Renal pelvis (tissue), 4 donors: ENCODE results near the gene YARS1. TPM values are rescaled to one million over a fixed set of nuclear protein-coding genes. Genes with fewer than 3 reads are reported as not detected.
A peak's percentile ranks its signal among the peaks of the same experiment; 100 is the strongest.

ENCODE experiments used
- DNase-seq: peaks from one replicate; pipeline ENCODE4 v3.0.0-alpha.2; 2013
- polyA plus RNA-seq, 3 donors: library from polyadenylated mRNA; unstranded; fragments of 120-200 nt; gene quantifications; one replicate each; pipeline ENCODE4 v1.2.1, GENCODE V29; 2013; ENCODE audit not compliant: insufficient read length in 3 of 3

The YARS1 gene
- polyA plus RNA-seq, 3 donors: 55.7 to 65.3 (median 62.2) TPM

DNA sequence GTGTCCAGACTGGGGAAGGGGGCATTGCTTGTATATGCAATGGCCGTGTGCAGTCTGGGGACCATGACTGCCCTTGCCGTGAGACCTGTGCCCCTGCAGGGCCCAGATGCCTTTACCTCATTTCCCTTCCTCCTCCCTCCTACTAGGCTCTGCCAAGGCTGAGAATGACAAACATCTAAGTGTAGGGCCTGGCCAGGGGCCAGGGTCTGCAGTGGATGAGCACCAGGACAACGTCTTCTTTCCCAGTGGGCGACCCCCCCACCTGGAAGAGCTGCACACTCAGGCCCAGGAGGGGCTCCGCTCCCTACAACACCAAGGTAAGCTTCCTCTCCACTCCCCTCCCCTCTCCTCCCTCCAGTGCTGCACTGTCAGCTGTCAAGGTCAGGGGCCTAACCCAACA lies 49.5 kb downstream of the YARS1 start:
- no peak for DNase-seq

DNA sequence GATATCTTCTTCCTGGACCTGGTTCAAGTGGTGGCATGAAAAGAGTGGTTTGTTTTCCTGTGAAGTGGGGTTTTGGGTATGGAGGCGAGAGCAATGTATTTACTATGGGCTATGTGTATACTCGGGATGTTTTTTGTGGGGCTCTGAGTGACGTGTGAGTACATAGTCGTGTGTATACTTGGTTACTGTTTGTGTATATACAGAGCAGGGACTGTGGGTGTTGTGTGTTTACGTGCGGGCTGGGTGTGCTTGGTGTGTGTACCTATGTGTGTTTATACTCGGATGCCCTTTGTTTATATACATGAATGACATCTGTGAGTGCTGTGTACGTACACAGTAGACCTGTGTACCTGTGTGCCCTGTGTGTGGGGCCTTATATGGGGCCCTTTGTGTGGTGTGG lies 50.0 kb downstream of the YARS1 start:
- no peak for DNase-seq

DNA sequence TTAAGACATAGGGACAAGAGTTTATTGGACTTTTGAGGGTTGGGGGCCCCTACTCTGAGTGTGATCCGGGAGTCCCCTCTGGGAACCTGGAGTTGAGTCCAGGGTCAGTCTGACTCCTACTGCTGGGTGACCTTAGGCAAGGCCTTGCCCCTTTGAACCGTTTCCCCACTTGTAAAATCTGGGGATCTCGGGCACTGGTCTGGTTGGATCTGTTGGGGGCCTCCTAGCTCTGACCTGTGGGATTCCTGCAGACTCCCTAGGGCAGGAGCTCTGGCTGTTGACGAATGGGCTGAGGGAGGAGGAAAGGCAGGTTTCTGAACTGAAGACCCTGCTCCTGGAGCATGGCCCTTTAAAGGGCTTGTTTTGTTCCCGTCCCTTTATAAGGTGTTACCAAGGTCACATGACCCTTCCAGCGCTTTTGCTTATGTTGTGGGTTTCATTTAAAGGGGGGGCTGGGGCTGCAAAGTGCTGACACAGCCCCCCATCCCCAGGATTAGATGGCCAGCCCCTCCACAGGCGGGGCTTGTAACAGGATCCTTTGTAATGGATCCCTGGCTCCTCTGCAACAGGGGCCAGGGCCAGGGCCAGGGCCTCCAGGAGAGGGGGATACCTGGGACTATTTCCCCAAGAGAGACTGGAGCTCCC lies 50.7 kb downstream of the YARS1 start:
- DNase-seq: no peak

DNA sequence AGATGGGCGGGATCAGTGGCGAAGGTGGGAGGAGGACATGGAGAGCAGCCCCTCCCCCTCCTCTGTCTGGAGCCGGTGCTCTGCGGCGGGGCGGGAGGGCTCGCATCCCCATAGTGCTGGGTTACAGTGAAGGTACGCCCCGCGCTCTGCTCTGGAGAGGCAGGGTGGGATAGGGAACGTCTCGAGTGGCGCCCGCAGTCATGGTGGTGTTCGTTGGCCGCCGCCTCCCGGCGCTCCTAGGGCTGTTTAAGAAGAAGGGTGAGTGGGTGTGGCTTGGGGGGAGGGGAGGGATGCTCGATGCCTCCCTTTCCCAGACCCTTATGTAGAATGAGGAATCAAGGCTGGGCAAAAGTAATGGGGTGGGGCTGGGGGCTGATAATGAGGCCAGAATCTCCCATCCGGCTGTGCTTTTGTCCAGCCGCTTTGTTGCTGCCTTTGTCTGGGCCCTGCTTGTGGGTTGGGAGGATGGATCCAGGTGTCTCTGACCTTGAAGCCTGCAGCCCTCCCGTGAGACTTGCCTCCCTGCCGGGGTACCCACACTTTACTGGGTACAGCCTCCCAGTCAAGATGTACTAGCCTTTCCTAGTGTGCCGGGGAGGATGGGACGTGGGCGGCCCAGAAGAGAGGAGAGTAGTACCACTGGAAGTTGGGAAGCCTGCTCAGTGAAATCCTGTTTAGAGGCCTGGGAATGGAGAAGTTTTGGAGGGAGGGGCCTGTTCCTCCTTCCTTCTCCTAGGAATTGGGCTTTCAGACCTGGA lies 51.4 kb downstream of the YARS1 start:
- DNase-seq: no peak

DNA sequence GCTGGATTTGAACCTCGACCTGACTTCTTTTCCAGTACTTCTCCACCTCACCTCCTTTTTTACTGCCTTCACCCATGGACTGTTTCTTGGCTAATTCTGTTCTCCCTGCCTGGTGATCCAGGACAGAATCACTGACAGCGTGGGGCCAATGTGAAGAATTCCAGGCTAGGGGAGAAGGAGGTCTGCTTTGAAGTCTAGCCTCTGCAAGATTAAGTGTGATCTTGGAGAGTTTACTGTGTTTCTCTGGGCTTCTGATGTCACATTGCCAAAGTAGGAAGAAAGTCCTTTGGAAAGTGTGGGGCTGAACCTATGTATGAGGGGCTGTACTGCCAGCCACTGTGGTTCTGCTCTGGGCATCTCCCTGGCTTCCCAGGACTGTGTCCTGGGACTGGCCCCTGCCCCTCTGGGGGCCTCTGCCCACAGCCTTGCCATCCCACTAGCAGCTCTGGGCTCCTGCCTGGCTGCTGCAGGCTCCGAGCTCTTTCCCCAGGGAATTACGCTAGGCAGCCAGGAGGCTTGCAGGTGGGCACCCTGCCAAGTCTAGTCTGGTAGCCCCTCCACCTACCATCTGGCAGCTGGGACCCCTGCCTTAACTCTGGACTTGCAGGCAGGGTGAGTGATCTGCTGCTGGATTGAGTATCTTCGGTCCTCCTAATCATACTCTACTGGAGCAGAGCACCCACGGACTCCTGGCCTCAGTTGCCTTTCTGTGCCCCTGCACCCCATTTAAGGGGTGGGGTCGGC lies 52.2 kb downstream of the YARS1 start:
- DNase-seq: no peak

DNA sequence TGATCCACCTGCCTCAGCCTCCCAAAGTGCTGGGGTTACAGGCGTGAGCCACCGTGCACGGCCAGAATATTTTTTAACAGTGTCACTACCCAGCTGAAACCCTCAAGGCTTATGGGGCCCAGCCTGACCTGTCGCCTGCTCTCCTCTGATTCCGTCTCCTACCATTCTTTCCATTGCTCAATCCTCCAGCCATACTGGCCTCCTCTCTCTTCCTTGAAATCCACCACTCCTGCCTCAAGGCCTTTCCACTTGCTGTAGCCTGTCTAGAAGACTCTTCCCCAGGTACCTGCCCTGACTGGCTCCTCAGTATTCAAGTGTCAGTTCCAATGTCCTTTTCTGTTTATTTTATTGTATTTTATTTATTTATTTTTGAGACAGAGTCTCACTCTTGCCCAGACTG lies 53.9 kb downstream of the YARS1 start:
- DNase-seq: no peak

DNA sequence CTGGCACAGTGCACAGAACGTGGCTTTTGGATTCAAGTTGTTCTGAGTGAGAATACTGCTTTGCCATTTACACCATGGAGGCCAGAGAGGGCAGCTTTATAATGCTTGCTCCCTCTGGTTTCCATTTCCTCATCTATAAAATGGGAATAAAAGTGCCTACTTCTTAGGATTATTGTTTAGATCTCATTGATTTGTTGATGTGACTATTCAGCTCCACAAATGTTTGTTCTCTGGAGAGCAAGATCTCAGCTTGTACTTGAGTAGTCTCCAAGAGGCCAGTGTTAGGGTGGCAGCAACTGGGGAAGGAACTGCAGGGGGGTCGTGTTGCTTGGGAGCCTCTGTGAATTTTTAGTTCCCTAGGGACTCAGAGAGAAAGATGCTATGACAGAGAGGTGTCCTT lies 55.2 kb downstream of the YARS1 start:
- no peak for DNase-seq

DNA sequence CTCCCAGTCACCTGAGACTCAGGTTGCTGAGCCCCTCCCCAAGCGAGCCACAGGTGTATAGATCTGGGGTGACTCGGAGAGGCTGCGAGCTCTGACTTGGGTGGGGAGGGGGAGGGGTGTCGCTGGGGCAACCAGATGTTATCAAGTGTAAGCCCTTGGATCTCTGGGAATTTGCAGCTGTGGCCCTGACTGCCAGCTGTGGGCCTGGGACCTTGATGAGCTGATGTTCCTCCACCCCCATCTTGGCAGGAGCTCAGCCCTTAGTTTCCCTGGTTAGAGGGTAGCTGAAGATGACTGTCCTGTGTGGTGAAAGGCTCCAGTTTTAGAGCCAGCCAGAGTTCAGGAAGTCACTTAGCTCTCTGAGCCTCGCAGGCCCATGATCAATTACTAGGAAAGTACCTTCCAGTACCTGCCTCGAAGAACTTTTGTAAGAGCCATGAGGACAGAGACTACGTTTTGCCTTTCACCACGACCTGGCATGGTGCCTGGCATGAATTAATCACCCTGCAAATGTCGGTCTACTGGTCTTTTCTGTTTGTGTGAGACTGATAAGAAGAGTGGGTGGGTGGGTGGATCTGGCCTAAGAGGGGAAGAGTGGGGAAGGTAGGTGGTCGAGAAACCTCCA lies 55.8 kb downstream of the YARS1 start:
- no peak for DNase-seq

DNA sequence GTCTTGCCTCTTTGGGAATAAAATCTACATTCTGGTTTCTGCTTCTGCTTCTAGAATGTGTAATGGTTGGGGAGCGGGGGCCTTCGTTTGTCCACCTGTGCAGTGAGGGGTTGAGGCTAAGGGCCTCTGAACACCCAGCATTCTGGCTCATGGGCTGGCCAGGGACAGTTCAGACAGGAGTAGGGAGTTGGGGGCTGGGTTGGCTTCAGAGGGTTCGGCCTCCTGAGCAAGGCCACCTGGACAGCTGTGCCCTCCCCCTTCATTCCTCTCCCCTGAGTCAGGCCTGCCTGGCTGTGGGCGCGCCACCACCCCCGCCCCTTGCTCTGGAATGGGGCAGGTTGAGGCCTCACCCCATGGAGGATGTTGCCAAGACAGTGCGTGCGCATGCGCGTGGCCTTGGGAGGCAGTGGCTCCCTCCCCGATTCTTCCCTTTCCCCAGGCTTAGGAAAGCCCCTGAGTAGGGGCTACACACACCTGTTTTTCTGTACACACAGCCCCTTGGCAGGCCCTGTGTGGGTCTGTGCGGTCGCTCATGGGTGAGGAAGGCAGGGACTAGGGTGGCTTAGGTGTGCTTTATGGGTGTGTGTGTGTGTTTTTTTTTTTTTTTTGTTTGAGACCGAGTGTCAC lies 57.0 kb downstream of the YARS1 start:
- DNase-seq: peak; percentile 88

DNA sequence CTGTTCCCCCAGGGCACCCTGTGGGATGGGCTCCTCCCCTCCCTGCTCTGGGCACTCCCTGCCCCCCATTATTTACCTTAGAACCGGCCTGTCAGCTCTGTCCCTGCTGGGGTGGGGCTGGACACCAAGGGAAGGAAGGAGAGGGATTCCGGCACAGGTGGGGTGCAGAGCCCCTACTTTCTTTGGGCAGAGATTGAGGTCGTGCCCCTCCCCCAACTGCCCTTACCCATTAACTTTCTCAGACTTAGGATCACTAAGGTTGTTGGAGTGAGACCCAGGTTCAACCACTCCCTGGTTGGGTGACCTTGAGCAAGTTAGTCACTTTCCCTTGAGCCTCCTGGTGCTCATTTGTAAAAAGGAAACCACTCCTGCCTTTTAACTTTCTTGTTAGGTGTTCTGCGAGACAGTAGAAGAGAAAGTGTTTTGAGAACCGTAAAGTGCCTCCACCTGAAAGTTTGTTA lies 57.6 kb downstream of the YARS1 start:
- DNase-seq: no peak

DNA sequence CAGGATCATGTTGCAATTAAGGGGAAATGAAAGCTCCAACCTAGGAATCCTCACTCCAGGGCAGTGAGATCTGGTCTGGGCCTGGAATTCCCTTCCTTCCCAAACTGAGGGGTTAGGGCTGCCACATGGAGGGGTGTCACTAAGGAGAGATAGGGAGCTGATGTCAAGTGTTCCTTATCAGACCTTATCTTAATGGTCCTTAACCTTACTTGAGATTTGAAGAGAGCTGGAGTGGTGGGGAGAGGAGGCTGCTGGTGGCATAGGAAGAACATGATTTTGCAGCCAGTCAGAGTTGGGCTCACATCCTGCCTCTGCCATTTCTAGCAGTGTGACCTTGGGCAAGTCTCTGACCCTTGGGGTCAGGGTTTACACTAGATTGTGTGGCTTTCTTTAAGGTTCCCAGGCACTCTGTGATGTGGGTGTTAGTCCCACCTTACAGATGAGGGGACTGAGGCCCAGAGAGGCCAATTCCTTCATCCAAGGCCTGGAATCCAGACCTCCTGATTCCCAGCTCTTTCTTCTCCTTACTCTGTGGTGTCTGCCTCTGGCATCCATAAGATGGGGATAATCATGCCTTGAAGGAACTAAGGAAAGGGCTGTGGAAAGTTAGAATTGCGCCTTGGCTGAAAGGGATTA lies 58.2 kb downstream of the YARS1 start:
- DNase-seq: no peak

DNA sequence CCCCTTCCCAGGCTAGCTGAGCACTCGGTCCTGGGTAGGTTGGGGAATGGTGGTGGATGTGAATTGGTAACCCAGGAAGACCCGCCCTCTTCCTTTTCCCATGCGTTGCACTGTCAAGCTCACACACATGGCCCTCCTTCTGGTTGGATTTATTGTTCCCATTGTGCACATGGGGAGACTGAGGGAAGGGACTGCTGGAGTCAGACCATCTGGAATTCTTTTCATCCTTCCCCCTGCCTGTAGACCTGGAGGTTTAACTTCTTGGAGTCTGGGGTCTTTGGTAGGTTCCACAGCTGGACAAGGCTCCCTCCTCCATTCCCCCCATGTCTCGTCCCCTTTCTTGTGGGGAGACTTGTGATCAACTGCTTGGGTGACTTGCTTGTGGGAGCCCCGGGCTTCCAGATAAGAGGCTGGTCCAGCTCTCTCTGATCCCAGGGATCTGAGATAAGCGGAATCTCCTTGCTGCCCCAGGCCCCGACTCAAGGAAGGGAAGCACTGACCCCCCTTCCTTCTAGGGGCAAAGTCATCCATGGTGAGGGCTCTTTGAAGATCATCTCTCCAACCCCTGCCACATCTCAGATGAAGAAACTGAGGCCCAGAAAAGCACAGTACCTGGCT lies 58.9 kb downstream of the YARS1 start:
- DNase-seq: no peak

DNA sequence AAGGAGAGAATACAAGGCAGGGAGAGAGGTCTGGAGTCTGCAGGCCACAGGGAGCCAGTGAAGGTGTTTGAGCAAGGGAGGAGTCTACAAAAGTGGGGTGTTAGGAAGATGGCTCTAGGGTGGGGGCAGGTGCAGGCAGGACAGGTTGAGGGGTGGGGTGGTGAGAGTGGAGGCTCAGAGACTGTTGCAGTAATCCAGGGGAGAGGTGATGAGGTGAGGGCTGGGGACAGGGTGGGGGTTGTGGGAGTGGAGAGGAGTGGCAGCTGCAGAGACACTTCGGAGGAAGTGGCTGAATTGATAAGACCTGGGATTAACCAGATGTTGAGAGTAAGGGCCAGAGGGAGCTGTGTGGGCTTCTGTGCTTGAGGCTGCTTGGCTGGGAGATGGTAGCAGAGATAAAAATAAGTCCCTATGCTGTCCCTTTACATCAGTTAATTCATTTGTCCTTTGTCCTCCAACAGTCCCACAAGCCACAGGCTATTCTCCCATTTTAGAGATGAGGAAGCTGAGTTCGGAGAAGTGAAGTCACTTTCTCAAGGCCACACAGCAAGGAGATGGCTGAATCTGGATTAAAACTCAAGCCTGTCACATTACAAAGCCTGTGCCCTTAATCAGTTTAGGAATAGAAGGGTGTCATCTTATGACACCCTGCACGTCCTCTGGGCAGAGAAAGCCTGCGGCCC lies 59.8 kb downstream of the YARS1 start:
- DNase-seq: no peak

DNA sequence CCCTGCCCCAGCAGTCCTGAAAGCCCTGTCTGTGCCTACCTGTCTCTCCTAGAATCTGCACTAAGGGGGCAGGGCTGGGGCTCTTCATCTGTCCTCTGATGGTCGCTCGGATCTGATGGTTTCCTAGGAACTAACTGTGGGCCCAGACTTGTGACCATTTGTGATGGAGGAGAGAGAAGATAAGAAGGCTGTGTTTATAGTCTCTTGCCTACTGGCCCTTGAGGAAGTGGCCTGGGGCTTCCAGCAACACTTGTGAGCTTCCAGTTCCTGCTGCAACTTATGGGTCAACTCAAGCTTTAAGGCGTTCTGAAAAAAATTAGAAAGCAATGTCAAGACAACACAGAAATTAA lies 61.4 kb downstream of the YARS1 start:
- DNase-seq: no peak

DNA sequence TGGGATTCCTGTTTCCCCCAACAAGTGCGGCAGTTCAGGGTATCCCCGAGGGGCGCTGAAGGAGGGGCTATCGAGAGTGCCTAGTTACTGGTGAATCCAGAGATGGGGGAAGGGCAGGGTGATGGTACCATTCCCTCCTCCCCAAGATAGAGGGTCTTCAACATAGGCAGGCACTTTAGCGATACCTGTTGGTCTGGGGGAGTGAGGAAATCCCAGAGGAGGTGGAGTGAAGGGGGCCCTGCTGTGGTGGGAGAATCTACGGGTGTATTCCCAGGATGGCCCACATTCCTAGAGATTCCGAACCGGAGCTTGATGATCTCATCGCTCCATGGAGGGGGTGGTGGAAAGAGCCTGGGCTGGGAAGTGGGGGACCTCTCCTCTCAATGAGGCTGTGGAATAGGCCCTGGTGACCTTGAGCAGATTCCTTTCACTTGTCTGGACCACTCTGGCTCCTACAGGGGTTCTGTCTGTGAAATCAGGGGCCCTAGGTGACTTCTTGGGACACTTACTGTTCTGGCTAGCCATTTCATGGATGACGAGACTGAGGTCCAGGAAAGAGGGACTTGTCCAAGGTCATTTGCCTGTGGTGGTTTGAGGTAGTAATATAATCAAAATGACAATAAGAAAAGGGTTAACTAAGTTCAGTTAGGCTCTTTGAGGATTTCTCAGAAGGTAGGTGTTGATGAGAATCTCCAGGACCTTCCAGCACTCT lies 61.9 kb downstream of the YARS1 start:
- DNase-seq: peak; percentile 40

DNA sequence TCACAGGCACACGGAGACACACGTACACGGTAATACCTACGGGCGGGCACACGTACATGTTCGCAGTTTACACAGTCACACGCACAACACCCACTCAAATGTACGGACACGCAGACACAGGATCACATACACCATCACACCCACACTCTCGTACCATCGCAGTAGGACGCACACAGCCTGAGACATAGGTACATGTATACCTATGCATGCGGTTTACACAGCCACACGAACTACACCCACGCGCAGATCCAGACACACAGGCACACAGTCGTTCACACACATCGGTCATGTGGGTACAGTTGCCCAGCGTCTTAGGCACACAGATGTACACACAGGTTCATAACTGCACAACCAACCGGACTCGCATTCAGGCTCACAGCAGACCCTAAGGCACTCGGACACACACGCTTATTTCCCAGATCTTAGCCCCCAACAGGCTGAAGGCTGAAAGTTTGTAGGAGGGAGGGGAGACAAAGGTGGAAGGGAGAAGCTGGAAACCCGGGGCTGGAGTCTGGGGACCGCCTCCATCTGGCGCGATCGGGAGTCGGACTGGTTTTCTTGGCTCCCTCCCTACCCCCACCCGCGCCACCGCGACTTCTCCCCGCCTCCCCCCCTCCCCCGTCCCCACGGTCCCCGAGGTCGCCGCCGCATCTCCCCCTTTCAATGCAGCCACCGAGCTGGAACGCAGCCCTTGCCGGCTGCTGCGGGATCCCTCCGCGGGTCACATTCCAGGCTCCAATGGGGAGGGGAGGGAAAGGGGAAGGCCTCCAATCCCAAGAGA lies 62.7 kb downstream of the YARS1 start:
- DNase-seq: peak; percentile 84

DNA sequence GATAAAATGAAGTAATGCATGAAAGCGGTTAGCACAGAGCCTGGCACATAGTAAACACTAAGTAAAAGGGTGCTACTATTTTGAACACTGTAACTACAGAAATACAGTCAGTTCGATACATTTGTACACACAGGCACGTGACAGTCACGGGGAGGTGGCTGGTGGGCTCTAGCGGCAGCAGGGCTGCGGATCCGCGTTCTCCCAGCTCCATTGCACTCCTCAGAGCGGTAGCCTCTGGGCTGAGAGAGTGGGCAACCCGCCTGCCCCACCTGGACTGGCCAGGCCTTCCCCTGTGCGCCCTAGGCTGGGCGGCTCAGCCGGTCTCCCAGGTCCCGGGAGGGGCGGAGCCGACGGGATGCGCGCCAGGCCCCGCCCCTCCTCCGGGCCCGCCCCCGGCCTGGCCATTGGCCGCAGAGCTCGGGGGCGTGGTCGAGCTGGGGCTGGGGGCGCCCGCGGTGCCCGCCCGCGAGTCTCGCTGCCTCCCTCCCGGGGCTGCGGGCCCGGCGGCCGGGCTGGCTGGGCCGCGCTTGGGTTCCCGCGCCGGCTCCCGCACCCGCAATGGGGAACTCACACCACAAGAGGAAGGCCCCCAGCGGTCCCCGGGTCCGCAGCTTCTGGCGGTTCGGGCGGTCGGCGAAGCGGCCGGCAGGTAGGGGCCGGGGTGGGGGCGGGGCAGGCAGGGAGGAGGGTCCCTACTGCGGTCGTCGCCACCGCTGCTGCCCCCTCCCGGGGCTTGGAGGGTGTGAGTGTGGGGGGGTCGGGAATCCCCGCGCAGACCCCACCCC lies 63.4 kb downstream of the YARS1 start:
- DNase-seq: peak; percentile 86

DNA sequence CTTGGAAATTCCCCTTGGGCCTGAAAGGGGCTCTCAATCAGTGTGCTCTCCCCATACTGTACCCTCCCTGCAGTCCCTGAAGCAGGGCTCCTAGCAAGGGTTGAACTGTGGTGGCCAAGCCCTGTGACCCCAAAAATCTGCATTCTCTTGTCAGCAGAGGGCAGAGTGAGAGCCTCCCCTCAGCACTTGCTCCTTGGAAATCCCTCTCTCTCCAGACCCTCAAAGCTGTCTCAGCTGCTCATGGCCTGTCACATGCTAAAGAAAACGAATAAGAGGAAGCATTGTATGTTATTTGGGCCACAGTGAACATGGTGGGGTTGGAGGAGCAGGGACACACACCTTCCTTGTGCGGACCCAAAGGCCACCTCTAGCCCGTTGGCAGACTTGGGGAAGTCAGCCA lies 67.4 kb downstream of the YARS1 start:
- no peak for DNase-seq
